ENCODE data around the gene GARIN1A. TPM values are rescaled to one million over a fixed set of nuclear protein-coding genes. Genes with fewer than 3 reads are reported as not detected.

Gene GARIN1A
- total RNA-seq, 2 donors from 2014 or later: 0.81 to 2.3 TPM

DNA sequence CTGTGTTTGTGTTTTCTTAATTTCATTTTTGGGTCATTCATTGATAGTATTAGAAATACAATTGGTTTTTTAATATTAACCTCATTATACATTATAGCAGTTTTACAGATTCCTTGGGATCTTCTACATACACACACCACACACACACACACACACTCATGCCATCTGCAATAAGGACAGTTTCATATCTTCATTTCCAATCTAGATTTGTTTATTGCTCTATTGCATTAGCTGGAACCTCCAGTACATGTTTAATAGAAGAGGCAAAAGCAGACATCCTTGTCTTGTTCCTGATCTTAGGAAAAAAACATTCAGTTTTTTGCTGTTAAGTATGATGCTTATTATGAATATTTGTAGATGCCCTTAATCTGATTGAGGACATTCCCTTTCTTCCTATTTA lies 49.3 kb downstream of the GARIN1A start:
- no peak overlapping the region for H3K4me3 ChIP-seq
- DNase-seq (ENCODE audit: low spot score): no peak
- no peak for TF ChIP-seq CTCF (IDR thresholded peaks at IDR 0.05)
- no peaks in the 10 kb centered on the region for H3K9me3 ChIP-seq
- H3K27ac ChIP-seq: no peak overlapping the region
- H3K27me3 ChIP-seq (replicated peaks; ENCODE audit: insufficient read depth): no peaks in the 10 kb centered on the region
- ATAC-seq (ENCODE audit: insufficient number of reproducible peaks, low FRiP score, low read depth): no peak
- no peaks in the 10 kb centered on the region for H3K36me3 ChIP-seq
- no peaks in the 10 kb centered on the region for H3K4me1 ChIP-seq (ENCODE audit: control insufficient read depth in 1 of 2, low read depth in 2 of 2)

Other genes starting within 250 kb of the GARIN1A start
- gene HILPDA, start 216.4 kb upstream of the GARIN1A start, total RNA-seq: 10 to 100 TPM in 1 of 2 donors, 1 to 10 TPM in 1; 9.3 to 19.8 TPM
- 10 to 100 TPM; 14.6 to 49.0 TPM for gene METTL2B, start 195.5 kb upstream of the GARIN1A start, total RNA-seq
- 100 to 1,000 TPM; 204 to 255 TPM for gene CALU, start 67.1 kb downstream of the GARIN1A start, total RNA-seq
- gene OPN1SW, start 103.5 kb downstream of the GARIN1A start, total RNA-seq: not detected
- gene CCDC136, start 119.7 kb downstream of the GARIN1A start, total RNA-seq: 10 to 100 TPM; 29.3 to 34.7 TPM
- 100 to 1,000 TPM; 157 to 273 TPM for gene FLNC, start 158.1 kb downstream of the GARIN1A start, total RNA-seq
- gene ATP6V1F, start 190.6 kb downstream of the GARIN1A start, total RNA-seq: 10 to 100 TPM; 73.6 to 96.0 TPM
- 1 to 10 TPM in 1 of 2 donors, under 1 TPM in 1; 0.81 to 2.0 TPM for gene KCP, start 238.4 kb downstream of the GARIN1A start, total RNA-seq